Kidney epithelial cell (primary cell): ENCODE data around the gene FFAR3. TPM values are rescaled to one million over a fixed set of nuclear protein-coding genes. Genes with fewer than 3 reads are reported as not detected.

Source experiments
- DNase-seq: peaks from one replicate; pipeline ENCODE4 v3.0.0-alpha.2; 2010; ENCODE audit warnings: low read depth
- H3K27me3 ChIP-seq: 2 replicates; pipeline ENCODE4 v1.6.0; 2011; ENCODE audit warnings: low read length; ENCODE audit not compliant: control insufficient read depth, insufficient read depth
- H3K36me3 ChIP-seq: 2 replicates; pipeline ENCODE4 v1.5.1; 2011; ENCODE audit warnings: low read length; ENCODE audit not compliant: control insufficient read depth, insufficient read depth
- H3K4me3 ChIP-seq: 2 replicates; pipeline ENCODE4 v1.5.1; 2011; ENCODE audit warnings: low read depth, mild to moderate bottlenecking, control low read depth, low read length
- total RNA-seq: library from RNA; depleted of rRNA; stranded (reverse); fragments of >200 nt; gene quantifications from 2 replicates; pipeline ENCODE4 v1.2.3, GENCODE V29; 2015
- TF ChIP-seq, protein P1 (sequence below): IDR thresholded peaks from 2 replicates; pipeline ENCODE4 v1.5.1; 2011; ENCODE audit warnings: mild to moderate bottlenecking, moderate library complexity, low read length, control low read depth, inconsistent platforms; ENCODE audit not compliant: insufficient read depth, poor library complexity, severe bottlenecking

FFAR3 gene
- total RNA-seq, 1 donor from 2014 or later = not detected

DNA sequence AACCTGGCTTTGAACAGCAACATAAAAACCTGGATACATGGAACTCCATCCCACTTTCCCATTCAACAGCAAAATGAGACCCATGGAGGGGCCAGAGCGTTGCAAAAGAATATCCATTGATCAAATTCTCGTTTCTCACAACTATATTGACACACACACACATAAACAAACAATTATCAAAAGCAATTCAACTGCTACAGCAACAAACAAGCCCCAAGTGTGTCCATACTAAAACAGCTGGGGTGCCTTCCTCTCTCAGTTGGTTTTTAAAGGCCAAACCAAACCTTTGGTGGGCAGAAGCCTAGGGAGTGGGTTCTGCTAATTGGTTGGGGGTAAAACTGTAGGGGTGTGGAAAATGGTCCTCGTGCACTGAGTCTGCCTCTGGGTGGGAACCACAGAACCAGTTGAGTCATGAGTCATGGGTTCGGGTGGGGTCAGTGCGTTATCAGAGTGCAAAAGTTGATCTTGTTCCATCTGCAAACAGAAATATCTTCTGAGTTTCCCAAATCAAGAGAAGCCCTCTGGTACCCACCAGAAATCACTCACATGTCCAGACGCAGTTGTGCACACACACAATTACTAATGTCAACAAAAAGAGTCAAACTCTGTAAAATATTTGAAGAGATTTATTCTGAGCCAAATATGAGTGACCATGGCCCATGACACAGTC, 31.1 kb downstream of the FFAR3 start:
- no peak overlapping the region for H3K4me3 ChIP-seq
- H3K36me3 ChIP-seq = no peaks in the 10 kb centered on the region
- TF ChIP-seq, protein P1, sequence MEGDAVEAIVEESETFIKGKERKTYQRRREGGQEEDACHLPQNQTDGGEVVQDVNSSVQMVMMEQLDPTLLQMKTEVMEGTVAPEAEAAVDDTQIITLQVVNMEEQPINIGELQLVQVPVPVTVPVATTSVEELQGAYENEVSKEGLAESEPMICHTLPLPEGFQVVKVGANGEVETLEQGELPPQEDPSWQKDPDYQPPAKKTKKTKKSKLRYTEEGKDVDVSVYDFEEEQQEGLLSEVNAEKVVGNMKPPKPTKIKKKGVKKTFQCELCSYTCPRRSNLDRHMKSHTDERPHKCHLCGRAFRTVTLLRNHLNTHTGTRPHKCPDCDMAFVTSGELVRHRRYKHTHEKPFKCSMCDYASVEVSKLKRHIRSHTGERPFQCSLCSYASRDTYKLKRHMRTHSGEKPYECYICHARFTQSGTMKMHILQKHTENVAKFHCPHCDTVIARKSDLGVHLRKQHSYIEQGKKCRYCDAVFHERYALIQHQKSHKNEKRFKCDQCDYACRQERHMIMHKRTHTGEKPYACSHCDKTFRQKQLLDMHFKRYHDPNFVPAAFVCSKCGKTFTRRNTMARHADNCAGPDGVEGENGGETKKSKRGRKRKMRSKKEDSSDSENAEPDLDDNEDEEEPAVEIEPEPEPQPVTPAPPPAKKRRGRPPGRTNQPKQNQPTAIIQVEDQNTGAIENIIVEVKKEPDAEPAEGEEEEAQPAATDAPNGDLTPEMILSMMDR = no peak
- DNase-seq = no peak
- no peaks in the 10 kb centered on the region for H3K27me3 ChIP-seq

DNA sequence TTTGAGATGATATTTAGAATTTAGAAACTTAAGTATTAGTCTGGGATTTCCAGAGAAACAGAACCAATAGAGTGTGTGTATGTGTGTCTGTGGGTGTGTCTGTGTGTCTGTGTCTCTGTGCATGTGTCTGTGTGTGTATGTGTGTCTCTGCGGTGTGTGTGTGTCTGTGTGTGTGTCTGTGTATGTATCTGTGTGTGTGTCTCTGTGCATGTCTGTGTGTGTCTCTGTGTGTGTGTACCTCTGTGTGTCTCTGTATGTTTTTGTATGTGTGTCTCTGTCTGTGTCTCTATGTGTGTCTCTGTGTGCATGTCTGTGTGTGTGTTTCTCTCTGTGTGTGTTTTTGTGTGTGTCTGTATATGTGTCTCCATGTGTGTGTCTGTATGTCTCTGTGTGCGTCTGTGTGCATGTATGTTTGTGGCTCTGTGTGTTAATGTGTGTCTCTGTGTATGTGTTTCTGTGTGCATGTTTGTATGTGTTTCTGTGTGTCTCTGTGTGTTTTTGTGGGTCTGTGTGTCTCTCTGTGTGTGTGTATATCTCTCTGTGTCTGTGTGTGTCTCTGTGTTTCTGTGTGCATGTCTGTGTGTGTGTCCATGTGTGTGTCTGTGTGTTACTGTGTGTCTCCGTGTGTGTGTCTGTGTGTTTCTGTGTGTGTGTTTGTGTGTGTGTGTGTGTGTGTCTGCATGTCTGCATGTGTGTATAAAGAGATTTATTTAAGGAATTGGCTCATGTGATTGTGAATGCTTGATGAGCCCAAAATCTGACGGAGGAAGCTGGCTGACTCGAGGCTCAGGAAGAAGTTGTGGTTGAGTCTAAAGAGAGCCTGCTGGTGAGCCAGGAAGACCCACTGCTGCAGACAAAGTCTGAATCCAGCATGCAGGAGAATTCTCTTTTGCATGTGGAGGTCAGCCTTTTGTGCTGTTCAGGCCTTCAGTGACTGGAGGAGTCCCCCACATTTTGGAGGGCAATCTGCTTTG, 34.8 kb downstream of the FFAR3 start:
- H3K4me3 ChIP-seq = no peak overlapping the region
- no peaks in the 10 kb centered on the region for H3K36me3 ChIP-seq
- H3K27me3 ChIP-seq = no peaks in the 10 kb centered on the region
- no peak for DNase-seq
- TF ChIP-seq, protein P1 = no peak

DNA sequence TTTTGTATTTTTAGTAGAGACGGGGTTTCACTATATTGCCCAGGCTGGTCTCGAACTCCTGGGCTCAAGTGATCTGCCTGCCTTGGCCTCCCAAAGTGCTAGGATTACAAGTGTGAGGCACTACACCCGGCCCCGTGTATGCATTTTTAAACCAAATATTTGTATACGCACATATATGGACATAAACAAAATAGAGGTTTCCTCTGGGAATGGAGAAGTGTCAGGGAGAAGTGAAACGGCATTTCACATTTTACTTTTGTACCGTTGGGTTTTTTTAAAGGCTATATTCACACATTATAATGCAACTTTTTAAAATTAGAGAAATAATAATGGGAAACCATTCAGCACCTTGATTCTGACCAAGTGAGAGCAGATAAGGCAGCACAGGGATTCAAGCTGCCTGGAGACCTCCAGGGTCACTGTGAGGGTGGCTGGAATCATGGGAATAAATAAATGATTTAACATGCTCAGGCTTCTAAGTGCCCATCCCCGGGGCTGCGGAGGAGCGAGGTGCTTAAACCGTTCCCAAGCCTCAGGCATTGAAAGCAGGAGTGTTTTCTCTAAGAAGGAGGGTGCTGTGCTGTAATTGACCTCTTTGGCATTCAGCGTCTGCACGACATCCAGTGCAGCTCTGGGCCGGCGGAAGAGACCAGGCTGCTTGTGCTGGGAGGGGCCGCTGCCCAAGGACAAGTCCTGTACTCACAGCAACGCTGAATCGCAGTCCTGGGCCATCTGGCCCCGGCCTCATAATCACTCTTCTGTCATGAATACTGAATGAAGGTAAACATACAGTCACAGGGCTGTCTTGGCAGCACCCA, 37.3 kb downstream of the FFAR3 start:
- Histone ChIP-seq H3K36me3 (no peaks in the 10 kb centered on the region), H3K27me3 (no peaks in the 10 kb centered on the region), H3K4me3 (no peak overlapping the region)
- DNase-seq = no peak
- TF ChIP-seq, protein P1 = no peak

DNA sequence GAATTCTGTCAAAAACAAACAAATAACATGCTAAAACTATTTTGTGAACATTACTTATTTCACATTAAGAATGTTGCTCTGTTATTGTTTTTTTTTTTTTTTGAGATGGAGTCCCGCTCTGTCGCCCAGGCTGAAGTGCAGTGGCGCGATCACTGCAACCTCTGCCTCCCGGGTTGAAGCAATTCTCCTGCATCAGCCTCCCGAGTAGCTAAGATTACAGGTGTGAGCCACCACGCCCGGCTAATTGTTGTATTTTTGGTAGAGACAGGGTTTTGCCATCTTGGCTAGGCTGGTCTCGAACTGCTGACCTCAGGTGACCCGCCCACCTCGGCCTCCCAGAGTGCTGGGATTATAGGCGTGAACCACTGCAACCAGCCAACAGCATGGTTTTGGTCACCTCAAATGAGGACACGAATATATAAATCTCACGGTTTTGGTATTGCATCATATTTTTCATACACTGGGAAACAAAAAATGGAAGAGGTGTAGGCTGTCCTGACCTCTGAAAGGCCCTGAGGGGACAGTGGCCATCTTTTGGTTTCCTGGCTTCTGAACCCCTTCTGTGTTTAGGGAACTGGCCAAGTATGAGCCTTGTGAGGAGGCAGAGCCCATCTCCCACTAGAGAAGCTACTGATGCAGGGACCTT, 38.1 kb downstream of the FFAR3 start:
- no peaks in the 10 kb centered on the region for H3K36me3 ChIP-seq
- DNase-seq = no peak

DNA sequence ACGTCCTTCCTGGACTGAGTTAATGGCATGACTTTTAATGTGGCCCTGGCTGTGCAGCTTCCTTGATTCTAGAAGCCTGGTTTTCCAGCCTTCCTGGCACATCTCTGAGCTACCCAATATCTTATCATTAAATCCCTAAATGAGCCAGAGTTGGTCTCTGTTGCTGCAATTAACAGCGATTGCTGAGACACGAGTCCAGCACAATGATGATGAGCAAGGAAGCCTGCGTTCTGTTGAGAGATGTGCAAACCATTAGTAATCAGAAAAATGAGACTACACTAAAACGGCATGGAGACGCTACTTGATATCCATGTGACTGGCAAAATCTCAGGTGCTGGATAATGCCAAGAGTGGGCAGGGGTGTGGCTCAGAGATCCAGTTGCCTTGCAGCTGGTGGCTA, 38.8 kb downstream of the FFAR3 start:
- no peaks in the 10 kb centered on the region for H3K27me3 ChIP-seq
- DNase-seq = no peak
- H3K36me3 ChIP-seq = no peaks in the 10 kb centered on the region
- TF ChIP-seq, protein P1 = no peak
- H3K4me3 ChIP-seq = no peak overlapping the region

More for the DNA sequence above, 38.1 kb downstream of the FFAR3 start:
- Histone ChIP-seq H3K4me3 (no peak overlapping the region), H3K27me3 (no peaks in the 10 kb centered on the region)
- TF ChIP-seq, protein P1 = no peak
